Eye (tissue), 1 donor: ENCODE results near the gene TRAPPC3.
"Not testable (repeated sequence)": the region's sequence is repeated elsewhere in the genome, so short reads cannot be mapped to it uniquely, and the experiment has no call there.

Experiments
- DNase-seq: peaks from one replicate; pipeline ENCODE4 v3.0.0-alpha.2; 2015

TRAPPC3 gene

GRCh38 chr1:36149237-36149972 is at the start of gene TRAPPC3:
TRAPPC3 (minus strand) TSS chr1:36149486; CDS start chr1:36149378, 108 bp downstream.
- DNase-seq, result peak; percentile 100

GRCh38 chr1:36198641-36199040 is 49.4 kb upstream of the TRAPPC3 start:
- no peak for DNase-seq

GRCh38 chr1:36196805-36197204 is 47.5 kb upstream of the TRAPPC3 start:
- DNase-seq, result not testable (repeated sequence)

DNA sequence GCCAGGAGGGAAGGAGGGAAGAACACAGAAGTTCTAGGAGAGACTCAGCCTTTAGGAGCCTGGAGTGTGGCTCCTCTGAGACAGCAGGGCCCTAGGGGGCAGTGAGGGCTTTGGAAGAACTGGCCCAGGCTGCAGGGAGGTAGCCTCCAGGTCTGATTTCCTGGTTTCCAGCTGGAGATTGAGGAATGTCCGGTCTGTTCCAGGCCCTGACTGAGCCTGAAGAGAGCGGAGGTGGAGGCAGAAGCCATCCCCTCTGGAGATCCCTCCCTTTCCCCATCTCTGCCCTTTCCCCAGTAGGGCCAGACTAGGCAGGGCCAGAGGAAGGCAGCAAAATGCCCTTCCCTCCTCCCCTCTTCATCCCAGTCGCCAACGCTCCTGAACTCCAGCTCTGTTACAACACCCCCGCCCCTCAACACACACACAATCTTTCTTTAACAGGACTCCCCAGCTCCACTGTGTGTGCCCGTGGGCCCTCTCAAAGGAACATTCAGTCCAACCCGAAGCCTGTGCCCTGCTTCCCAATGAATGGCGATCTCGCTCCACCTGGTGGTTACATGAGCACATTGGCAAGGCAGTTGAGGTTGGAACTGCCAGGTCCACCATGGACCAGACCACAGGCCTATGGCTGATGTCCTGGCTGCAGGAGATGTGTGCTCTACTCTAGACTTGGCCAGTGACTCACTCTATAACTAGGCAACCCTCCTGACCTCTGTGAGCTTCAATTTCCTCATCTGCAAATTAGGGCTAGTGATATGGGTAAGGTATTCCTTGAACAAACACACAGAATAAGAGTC is 38.7 kb upstream of the TRAPPC3 start:
- peak; percentile 93 for DNase-seq

GRCh38 chr1:36183309-36183856 is 34.1 kb upstream of the TRAPPC3 start:
- no peak for DNase-seq

DNA sequence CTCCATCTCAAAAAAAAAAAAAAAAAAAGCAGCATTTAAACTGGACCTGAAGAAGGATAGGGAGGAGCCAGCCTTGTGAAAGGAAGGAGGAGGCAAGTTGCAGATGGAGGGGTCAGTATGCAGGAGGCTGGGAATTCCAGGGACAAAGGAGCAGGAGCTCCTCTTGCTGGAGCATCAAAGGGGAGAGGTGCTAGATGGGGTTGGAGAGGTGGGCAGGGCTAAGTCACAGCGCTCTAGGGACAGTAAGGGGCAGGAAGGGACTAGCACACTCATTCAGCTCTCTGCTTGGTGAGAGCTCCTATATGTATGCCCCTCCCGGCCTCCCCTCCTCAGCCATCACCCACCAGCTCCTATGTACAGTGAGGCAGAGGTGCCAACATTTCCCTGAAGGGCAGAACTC is 33.4 kb upstream of the TRAPPC3 start:
- no peak for DNase-seq

GRCh38 chr1:36179220-36179600 is 29.9 kb upstream of the TRAPPC3 start:
- no peak for DNase-seq

DNA sequence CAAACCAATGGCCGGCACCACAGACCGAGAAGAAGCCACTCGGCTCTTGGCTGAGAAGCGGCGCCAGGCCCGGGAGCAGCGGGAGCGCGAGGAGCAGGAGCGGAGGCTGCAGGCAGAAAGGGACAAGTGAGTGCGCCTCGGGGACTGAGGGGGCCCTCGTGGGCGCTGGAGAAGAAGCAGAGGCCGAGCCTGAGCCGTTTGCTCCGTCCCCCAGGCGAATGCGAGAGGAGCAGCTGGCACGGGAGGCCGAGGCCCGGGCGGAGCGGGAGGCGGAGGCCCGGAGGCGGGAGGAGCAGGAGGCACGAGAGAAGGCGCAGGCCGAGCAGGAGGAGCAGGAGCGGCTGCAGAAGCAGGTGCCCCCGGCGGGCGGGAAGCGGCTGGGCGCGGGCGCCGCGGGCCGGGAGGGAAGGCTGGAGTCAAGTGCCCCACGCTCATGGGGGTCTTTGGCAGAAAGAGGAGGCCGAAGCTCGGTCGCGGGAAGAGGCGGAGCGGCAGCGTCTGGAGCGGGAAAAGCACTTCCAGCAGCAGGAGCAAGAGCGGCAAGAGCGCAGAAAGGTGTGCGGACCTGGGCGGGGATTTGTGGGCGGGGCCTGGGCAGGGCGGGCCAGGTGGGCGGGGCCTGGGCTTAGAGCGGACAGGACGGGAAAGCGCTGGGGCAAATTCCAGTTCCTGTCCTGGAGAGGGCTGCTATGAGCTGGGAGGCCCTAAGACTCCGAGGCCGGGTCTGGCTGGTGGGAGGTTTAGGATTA is 29.4 kb upstream of the TRAPPC3 start:
- DNase-seq, result no peak

DNA sequence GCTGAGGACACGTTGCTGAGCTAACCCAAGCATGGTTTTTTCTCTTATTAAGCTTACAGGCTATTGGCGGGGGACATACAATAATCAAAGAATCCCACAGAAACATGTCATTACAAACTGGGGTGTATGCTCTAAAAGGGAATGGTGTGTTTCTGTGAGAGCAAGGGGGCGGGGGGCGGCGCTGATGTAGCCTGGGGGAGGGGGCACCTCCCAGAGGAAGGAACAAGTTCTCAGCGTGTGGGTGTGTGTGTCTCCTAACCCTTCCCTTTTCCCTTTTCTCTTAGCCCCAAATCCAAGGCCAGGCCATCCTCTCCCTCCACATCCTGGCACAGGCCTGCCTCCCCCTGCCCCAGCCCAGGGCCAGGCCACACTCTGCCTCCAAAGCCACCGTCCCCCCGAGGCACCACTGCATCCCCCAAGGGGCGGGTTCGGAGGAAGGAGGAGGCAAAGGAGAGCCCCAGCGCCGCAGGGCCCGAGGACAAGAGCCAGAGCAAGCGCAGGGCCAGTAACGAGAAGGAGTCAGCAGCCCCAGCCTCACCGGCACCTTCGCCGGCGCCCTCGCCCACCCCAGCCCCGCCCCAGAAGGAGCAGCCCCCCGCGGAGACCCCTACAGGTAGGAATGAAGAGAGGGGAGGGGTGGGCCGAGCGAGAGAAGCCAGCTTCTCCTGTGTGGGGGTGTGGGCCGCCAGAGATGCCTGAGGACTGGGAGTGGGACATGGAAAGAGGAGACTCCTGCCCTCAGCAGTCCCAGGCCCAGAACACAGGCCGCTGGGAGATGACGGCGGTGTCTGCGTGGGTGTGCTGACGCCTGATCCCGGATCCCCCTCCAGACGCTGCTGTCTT is 28.5 kb upstream of the TRAPPC3 start:
- no peak for DNase-seq

- DNase-seq, result peak; percentile 47
Measured at GRCh38 chr1:36176106-36176949, 27.0 kb upstream of the TRAPPC3 start.

DNA sequence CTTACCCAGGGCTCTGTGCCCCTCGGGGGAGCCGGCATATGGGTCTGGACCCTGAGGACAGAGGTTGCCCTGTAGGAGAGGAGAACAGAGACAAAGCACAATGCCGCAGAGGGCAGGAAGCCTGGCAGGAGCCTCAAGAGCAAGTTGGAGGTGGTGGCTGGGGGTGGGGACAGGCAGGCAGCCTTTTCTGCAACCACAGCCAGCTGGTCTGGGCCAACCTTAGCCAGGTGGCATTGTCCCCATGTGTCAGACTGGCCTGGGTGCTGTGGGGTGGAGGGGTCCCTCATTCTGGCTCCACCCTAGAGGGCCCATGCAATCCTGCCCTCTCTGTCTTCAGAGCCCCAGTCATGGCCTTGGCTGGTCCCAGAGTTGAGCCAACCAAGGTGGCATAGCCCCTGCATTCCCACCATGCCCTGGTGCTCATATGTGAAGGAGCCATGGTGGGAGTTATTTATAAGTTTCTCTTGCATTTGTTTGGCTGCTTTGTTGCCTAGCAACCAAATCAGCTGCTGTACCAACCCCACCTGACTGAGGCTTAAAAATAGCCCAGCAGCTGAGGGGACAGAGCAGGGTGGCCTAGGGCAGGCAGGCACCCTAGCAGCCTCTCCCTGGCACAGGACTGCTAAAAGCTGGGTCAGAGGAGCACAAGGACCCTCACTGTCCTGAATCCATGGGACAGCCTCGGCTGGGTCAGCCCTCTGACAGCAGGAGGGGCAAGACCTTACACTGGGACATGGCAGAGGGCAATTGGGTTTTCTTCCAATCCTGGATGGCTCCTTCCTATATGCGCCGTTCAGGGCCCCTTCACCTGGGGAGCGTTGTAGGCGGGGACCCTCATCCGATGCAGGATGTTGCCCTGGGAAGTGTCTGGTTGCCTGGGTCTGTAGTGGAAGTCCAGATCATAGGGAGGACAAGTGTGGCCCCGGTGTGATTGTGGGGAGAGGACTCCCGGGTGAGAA is 26.1 kb upstream of the TRAPPC3 start:
- peak; percentile 54 for DNase-seq

GRCh38 chr1:36174713-36175112 is 25.4 kb upstream of the TRAPPC3 start:
- no peak for DNase-seq

GRCh38 chr1:36172983-36173382 is 23.7 kb upstream of the TRAPPC3 start:
- DNase-seq, result no peak

DNA sequence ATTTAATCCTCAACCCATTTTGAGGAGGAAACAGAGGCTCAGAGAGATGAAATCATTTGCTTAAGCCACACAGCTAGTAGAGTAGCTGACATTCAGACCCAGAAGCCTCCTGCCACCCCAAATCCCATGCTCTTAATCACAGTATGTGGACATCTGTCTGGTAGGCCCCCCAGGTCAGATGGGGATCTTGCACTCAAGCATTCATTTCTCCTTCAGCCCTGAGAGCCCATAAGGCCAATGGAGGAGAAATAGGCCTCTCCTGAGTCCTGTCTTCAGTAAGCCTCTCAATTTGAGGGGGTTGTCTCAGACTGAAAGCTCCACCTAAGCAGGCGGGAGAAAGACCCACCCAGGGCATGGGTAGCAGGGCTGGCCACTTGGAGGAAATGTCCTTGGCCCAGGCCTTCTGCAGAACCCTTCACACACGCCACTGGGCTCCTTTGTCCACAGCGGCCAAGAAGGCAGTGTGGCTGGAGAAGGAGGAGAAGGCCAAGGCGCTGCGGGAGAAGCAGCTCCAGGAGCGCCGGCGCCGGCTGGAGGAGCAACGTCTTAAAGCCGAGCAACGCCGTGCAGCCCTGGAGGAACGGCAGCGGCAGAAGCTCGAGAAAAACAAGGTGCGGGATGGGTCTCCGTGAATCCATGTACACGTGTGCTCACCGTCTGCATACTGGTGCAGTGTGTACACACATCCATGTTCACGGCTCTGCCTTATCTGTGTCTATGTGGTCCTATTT is 22.9 kb upstream of the TRAPPC3 start:
- DNase-seq, result no peak

- no peak for DNase-seq
Measured at GRCh38 chr1:36170643-36171412, 21.5 kb upstream of the TRAPPC3 start.

DNA sequence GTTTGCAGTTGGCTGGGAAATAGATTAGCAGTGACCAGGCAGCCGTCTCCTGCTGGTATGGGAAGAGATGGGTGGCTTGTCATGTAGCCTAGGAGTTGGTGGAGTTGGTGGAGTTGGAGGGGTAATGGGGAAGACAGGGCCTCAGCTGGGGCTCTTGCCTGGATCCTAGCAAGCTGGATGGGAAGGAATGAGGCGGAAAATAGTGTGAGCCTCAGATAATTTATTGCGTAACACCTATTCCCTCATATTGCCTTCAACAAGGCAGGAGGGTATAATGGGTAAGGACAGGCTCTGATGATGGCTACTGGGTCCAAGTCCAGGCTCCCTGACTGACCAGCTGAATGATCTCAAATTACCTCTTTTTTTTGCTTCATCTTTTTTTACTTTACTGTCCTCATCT is 19.2 kb upstream of the TRAPPC3 start:
- no peak for DNase-seq

- DNase-seq, result no peak
Measured at GRCh38 chr1:36166938-36167905, 17.9 kb upstream of the TRAPPC3 start.
